Small intestine (tissue), 7 donors: ENCODE measurements around the gene LRRC36. TPM values are rescaled to one million over a fixed set of nuclear protein-coding genes. Genes with fewer than 3 reads are reported as not detected.

ENCODE experiments used
- DNase-seq, 2 donors: peaks; one replicate each; pipeline versions ENCODE4 v3.0.0 to v3.0.0-alpha.2; 2013
- FAIRE-seq: peaks from 2 replicates; lab custom pipeline; 2012; peaks lifted over from hg19 to GRCh38; lab: Jason Lieb, UNC
- H3K27ac ChIP-seq, 3 donors: one replicate each; pipeline ENCODE4 v1.5.1; 2013; ENCODE audit warnings: low read length in 2 of 3, mild to moderate bottlenecking in 2 of 3, control low read depth in 1 of 3, inconsistent platforms in 1 of 3, low read depth in 1 of 3, moderate library complexity in 1 of 3
- H3K27me3 ChIP-seq, 3 donors: one replicate each; pipeline ENCODE4 v1.6.1; 2013; ENCODE audit warnings: low read length in 3 of 3, inconsistent platforms in 1 of 3; ENCODE audit not compliant: control insufficient read depth in 3 of 3, insufficient read depth in 3 of 3
- H3K36me3 ChIP-seq, 3 donors: one replicate each; pipeline ENCODE4 v1.6.1; 2013; ENCODE audit warnings: low read length in 3 of 3, inconsistent platforms in 1 of 3, low read depth in 1 of 3, mild to moderate bottlenecking in 1 of 3, moderate library complexity in 1 of 3; ENCODE audit not compliant: control insufficient read depth in 3 of 3, insufficient read depth in 2 of 3
- H3K4me1 ChIP-seq, 3 donors: one replicate each; pipeline ENCODE4 v1.6.1; 2013; ENCODE audit warnings: low read length in 2 of 3, inconsistent platforms in 1 of 3, low read depth in 1 of 3, mild to moderate bottlenecking in 1 of 3, moderate library complexity in 1 of 3; ENCODE audit not compliant: control insufficient read depth in 3 of 3, insufficient read depth in 2 of 3
- H3K4me3 ChIP-seq, 3 donors: one replicate each; pipeline ENCODE4 v1.5.1; 2013; ENCODE audit warnings: low read length in 3 of 3, control low read depth in 1 of 3, inconsistent platforms in 1 of 3, low read depth in 1 of 3, mild to moderate bottlenecking in 1 of 3, moderate library complexity in 1 of 3
- H3K9me3 ChIP-seq, 2 donors: one replicate each; pipeline ENCODE4 v1.6.1; 2013; ENCODE audit warnings: low read depth in 1 of 2, low read length in 1 of 2; ENCODE audit not compliant: control insufficient read depth in 2 of 2, insufficient read depth in 1 of 2
- WGBS, 3 donors: extraction: QIAGEN DNeasy Blood & Tissue Kit; methylation state at CpG; one replicate each; pipeline ENCODE4 v1.1.7; 2013; 5-methylcytosine and 5-hydroxymethylcytosine counted together
- polyA plus RNA-seq, 4 donors: library from polyadenylated mRNA; stranded (reverse) in 3 of 4; unstranded in 1 of 4; fragments of 200-250 nt in 3 of 4; fragments of 120-200 nt in 1 of 4; gene quantifications; one replicate each; pipeline versions ENCODE4 v1.2.1 to v1.2.3, GENCODE V29; 2013
- donor health status: healthy with polysubstance abuse.
- donor health status: control.
- donor health status: control.
- donor health status: Bipolar disorder and iron deficiency.
- donor health status: healthy.

Gene LRRC36
- polyA plus RNA-seq, 4 donors, result 0.87 to 1.9 TPM; not detected in 2

DNA sequence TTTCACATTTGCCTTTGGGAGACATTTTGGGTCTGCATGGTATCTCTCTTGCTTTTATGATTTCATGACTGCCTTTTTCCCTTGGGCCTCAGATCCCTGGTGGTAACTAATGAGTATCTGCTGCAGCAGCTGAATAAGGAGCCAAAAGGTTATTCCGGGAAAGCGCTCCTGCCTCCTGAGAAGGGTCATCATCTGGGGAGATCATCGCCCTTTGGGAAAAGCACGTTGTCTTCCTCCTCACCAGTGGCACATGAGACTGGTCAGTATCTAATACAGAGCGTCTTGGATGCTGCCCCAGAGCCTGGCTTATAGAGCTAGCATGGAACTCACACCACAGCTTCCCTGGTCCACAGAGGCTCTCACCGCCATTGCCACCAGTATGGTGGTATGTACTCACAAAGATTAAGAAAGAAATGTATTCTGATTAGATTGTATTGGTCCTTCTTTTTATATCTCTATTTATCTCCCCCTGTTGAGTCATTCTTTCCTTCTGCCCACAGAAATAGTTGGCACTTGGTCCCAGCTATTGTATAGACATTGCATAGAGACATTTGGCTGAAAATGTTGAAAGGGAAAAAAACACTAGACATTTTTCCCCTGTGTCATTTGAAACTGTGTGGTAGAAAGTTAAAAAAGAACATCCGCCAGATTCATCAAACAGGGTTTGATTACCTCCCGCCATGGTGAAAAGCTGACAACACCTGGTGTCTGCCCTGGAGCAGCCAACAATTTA is 58.3 kb downstream of the LRRC36 start:
- H3K36me3 ChIP-seq, result peaks cover 0 to 17% (median 0%) of the 10 kb centered on the region in 3 donors
- DNase-seq (no peak), FAIRE-seq (no peak)
- no peak overlapping the region for H3K4me3 ChIP-seq
- no peaks in the 10 kb centered on the region for H3K27me3 ChIP-seq
- H3K9me3 ChIP-seq, result no peaks in the 10 kb centered on the region
- H3K27ac ChIP-seq, result no peak overlapping the region
- no peaks in the 10 kb centered on the region for H3K4me1 ChIP-seq
- WGBS, 3 donors, result 85 to 93% (median 89%) methylated on average over 8 of the region's 8 CpGs

GRCh38 chr16:67386861-67387455 is 60.3 kb downstream of the LRRC36 start:
- Histone ChIP-seq H3K27ac (no peak overlapping the region), H3K27me3 (no peaks in the 10 kb centered on the region), H3K36me3 (peaks cover 0 to 31% (median 0%) of the 10 kb centered on the region in 3 donors), H3K9me3 (no peaks in the 10 kb centered on the region), H3K4me1 (peaks cover 0 to 8% (median 3%) of the 10 kb centered on the region in 3 donors), H3K4me3 (no peak overlapping the region)
- no peak for FAIRE-seq
- WGBS, 3 donors, result 90 to 92% (median 91%) methylated on average over 5 of the region's 5 CpGs
- no peak for DNase-seq

GRCh38 chr16:67387479-67388079 is 61.0 kb downstream of the LRRC36 start:
- H3K9me3 ChIP-seq, result no peaks in the 10 kb centered on the region
- no peak overlapping the region for H3K4me3 ChIP-seq
- H3K27me3 ChIP-seq, result no peaks in the 10 kb centered on the region
- H3K4me1 ChIP-seq, result peaks cover 0 to 14% (median 3%) of the 10 kb centered on the region in 3 donors
- WGBS, 3 donors, result 88 to 89% (median 89%) methylated on average over 8 of the region's 8 CpGs
- DNase-seq (no peak), FAIRE-seq (no peak)
- peaks cover 0 to 34% (median 0%) of the 10 kb centered on the region in 3 donors for H3K36me3 ChIP-seq
- H3K27ac ChIP-seq, result no peak overlapping the region

DNA sequence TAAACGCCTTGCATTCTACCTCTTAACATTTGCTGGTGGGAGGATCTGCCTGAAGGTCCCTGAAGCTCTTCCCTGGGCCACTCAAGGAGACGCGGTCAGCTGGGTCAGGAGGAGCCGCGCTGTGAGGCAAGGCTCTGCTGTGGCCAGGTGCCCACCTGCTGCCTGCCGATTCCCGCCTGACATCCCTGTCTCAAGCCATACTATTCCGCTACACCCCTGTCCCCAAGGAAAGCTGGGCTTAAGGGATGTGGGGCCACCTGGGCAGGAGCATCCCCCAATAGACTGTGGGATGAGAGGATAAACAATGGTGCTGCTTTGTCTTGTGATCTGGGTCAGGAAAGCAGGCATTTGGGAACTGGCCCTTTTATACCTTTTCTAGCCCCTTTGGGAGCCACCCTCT is 61.6 kb downstream of the LRRC36 start:
- FAIRE-seq, result no peak
- Histone ChIP-seq H3K36me3 (peaks cover 0 to 34% (median 0%) of the 10 kb centered on the region in 3 donors), H3K9me3 (no peaks in the 10 kb centered on the region), H3K27ac (no peak overlapping the region), H3K4me3 (no peak overlapping the region), H3K4me1 (peaks cover 0 to 20% (median 3%) of the 10 kb centered on the region in 3 donors), H3K27me3 (peaks cover 0 to 3% (median 0%) of the 10 kb centered on the region in 3 donors)
- DNase-seq, result no peak
- 92% methylated on average over 8 of the region's 8 CpGs for WGBS, 3 donors

DNA sequence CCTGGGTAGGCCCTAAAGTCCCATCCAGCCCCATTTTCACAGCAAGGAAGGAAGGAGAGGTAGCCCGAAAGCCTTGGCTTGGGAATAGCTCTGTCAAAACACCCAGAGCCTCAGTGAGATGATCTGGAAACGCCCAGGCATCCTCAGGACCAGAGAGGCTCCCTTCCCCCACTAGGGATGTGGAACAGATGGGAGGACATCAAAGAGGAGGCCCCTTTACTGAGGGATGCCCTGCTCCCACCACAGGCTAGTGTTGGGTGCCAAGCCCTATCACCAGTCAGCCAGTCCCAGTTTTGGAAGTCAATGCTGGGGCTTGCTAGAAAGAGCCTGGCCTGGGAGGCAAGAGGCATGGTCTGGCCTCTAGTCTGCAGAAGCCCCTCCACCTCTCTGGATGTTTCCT is 62.0 kb downstream of the LRRC36 start:
- WGBS, 3 donors, result 85 to 96% (median 95%) methylated on average over 2 of the region's 2 CpGs
- no peaks in the 10 kb centered on the region for H3K9me3 ChIP-seq
- H3K27ac ChIP-seq, result no peak overlapping the region
- DNase-seq (no peak), FAIRE-seq (no peak)
- H3K4me1 ChIP-seq, result peaks cover 0 to 22% (median 6%) of the 10 kb centered on the region in 3 donors
- peaks cover 0 to 34% (median 0%) of the 10 kb centered on the region in 3 donors for H3K36me3 ChIP-seq
- H3K4me3 ChIP-seq, result no peak overlapping the region
- peaks cover 0 to 4% (median 0%) of the 10 kb centered on the region in 3 donors for H3K27me3 ChIP-seq

DNA sequence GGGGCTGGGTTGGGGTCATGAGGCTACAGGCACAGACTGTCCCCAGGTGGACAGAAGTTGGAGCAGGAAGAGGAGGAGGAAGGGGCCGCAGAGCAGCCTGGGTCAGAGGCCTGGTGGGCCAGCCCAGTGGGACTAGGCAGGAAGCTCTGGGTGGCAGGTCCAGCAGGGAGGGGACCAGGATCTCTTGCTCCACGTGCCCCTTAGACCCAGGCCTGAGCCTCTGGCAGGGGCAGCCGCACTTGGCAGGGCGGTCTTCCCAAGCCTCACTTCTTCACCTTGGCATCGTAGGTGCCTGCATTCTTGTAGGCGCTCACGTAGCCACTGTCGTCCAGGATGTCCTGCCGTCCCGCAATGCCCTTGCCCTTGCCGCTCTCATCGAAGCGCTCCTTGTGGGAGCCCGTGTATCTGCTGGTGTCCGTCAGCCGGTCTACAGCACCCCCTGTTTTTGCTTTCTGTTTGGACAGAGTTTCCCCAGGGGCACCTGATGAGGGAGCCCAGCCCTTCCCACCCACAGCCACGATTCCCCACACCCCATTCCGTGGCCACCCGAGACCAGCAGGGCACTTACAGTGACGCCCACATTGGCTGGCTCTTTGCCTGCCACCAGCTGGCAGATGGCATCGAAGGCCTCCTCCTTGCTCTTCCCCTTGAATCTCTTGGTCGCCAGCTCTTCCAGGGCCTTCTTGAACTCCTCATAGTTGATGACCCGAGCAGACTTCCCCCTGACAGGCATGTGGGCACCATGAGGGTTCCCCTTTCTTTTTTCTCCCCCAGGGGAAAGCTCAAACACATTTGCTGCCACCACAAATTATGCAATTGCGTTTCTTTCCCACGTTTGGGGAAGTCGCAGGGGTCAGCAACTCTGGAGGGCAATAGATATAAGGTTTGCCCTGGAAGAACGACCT is 63.5 kb downstream of the LRRC36 start:
- 77 to 81% (median 81%) methylated on average over 27 of the region's 27 CpGs for WGBS, 3 donors
- no peaks in the 10 kb centered on the region for H3K9me3 ChIP-seq
- H3K4me1 ChIP-seq, result peaks cover 0 to 32% (median 9%) of the 10 kb centered on the region in 3 donors
- H3K4me3 ChIP-seq, result no peak overlapping the region
- FAIRE-seq (no peak), DNase-seq (no peak)
- no peak overlapping the region for H3K27ac ChIP-seq
- peaks cover 0 to 34% (median 0%) of the 10 kb centered on the region in 3 donors for H3K36me3 ChIP-seq
- H3K27me3 ChIP-seq, result peaks cover 0 to 15% (median 0%) of the 10 kb centered on the region in 3 donors

- FAIRE-seq, result no peak
- no peak overlapping the region for H3K4me3 ChIP-seq
- H3K36me3 ChIP-seq, result peaks cover 0 to 34% (median 0%) of the 10 kb centered on the region in 3 donors
- WGBS, 3 donors, result 89 to 93% (median 93%) methylated on average over 11 of the region's 11 CpGs
- H3K27ac ChIP-seq, result no peak overlapping the region
- peaks cover 0 to 19% (median 0%) of the 10 kb centered on the region in 3 donors for H3K27me3 ChIP-seq
- DNase-seq, result no peak
- no peaks in the 10 kb centered on the region for H3K9me3 ChIP-seq
- H3K4me1 ChIP-seq, result peaks cover 0 to 40% (median 15%) of the 10 kb centered on the region in 3 donors
Measured at GRCh38 chr16:67390816-67391423, 64.3 kb downstream of the LRRC36 start.
